Neutrophil (primary cell): ENCODE measurements around the gene SPTBN2.

Experiments used
- H3K27ac ChIP-seq: fragments of 200-600 bp; sonication (generic); 2 replicates; pipeline ENCODE4 v1.5.1; 2016; ENCODE audit warnings: mild to moderate bottlenecking, moderate library complexity
- H3K27me3 ChIP-seq: fragments of 200-600 bp; sonication (generic); 2 replicates; pipeline ENCODE4 v1.6.0; 2016; ENCODE audit warnings: mild to moderate bottlenecking
- H3K36me3 ChIP-seq: fragments of 200-600 bp; sonication (generic); 2 replicates; pipeline ENCODE4 v1.5.1; 2017
- H3K4me1 ChIP-seq, 2 experiments: fragments of 200-600 bp in 1 of 2; sonication (generic) in 1 of 2; 1 replicate in 1 of 2; 2 replicates in 1 of 2; pipeline versions ENCODE4 v1.5.1 to v1.6.1; 2013 to 2016; ENCODE audit warnings: low read depth in 1 of 2, low read length in 1 of 2, mild to moderate bottlenecking in 1 of 2, moderate library complexity in 1 of 2; ENCODE audit not compliant: control insufficient read depth in 1 of 2, insufficient read depth in 1 of 2
- H3K4me3 ChIP-seq, 2 experiments: fragments of 200-600 bp in 1 of 2; sonication (generic) in 1 of 2; 1 replicate in 1 of 2; 2 replicates in 1 of 2; pipeline ENCODE4 v1.5.1; 2013 to 2016; ENCODE audit warnings: low read depth in 1 of 2, low read length in 1 of 2, mild to moderate bottlenecking in 1 of 2, moderate library complexity in 1 of 2
- H3K9me3 ChIP-seq: fragments of 200-600 bp; sonication (generic); 2 replicates; pipeline ENCODE4 v1.5.1; 2016
- CTCF ChIP-seq: fragments of 200-600 bp; sonication (generic); IDR thresholded peaks from 2 replicates; pipeline ENCODE4 v1.5.1; 2016; ENCODE audit warnings: antibody characterized with exemption

The SPTBN2 gene

GRCh38 chr11:66665369-66665768 lies 63.6 kb downstream of the SPTBN2 start:
- Histone ChIP-seq H3K4me1 (no peaks in the 10 kb centered on the region), H3K27ac (no peak overlapping the region), H3K27me3 (no peaks in the 10 kb centered on the region), H3K4me3 (no peak overlapping the region), H3K36me3 (peaks cover 60% of the 10 kb centered on the region), H3K9me3 (no peaks in the 10 kb centered on the region)
- no peak for TF ChIP-seq CTCF

- Histone ChIP-seq H3K9me3 (no peaks in the 10 kb centered on the region), H3K4me1 (peaks cover 6% of the 10 kb centered on the region in 2 experiments), H3K27me3 (no peaks in the 10 kb centered on the region), H3K4me3 (no peak overlapping the region), H3K36me3 (peaks cover 57% of the 10 kb centered on the region), H3K27ac (no peak overlapping the region)
- TF ChIP-seq CTCF, result no peak
These were observed 65.2 kb downstream of the SPTBN2 start for GRCh38 chr11:66663741-66664296.

- H3K27me3 ChIP-seq, result no peaks in the 10 kb centered on the region
- no peak overlapping the region for H3K4me3 ChIP-seq
- no peak for TF ChIP-seq CTCF
- H3K9me3 ChIP-seq, result no peaks in the 10 kb centered on the region
- peak overlapping the region; percentile 66 for H3K27ac ChIP-seq
- H3K36me3 ChIP-seq, result peaks cover 31% of the 10 kb centered on the region
- H3K4me1 ChIP-seq, result peaks cover 6% of the 10 kb centered on the region in 2 experiments
These were observed 69.3 kb downstream of the SPTBN2 start for GRCh38 chr11:66659763-66660162.

- Histone ChIP-seq H3K9me3 (no peaks in the 10 kb centered on the region), H3K27ac (no peak overlapping the region), H3K4me1 (no peaks in the 10 kb centered on the region), H3K36me3 (peaks cover 51% of the 10 kb centered on the region), H3K27me3 (no peaks in the 10 kb centered on the region), H3K4me3 (no peak overlapping the region)
- TF ChIP-seq CTCF, result no peak
These were observed 75.9 kb downstream of the SPTBN2 start for GRCh38 chr11:66653123-66653522.

GRCh38 chr11:66652651-66653050 lies 76.4 kb downstream of the SPTBN2 start:
- no peaks in the 10 kb centered on the region for H3K4me1 ChIP-seq

More at GRCh38 chr11:66652651-66653050, 76.4 kb downstream of the SPTBN2 start:
- H3K27me3 ChIP-seq, result no peaks in the 10 kb centered on the region
- H3K4me3 ChIP-seq, result no peak overlapping the region
- TF ChIP-seq CTCF, result no peak
- H3K9me3 ChIP-seq, result no peaks in the 10 kb centered on the region
- H3K36me3 ChIP-seq, result peaks cover 56% of the 10 kb centered on the region
- no peak overlapping the region for H3K27ac ChIP-seq
